Measurements from ENCODE around the gene TLE1. TPM values are rescaled to one million over a fixed set of nuclear protein-coding genes. Genes with fewer than 3 reads are reported as not detected.

The TLE1 gene
- total and polyA plus RNA-seq, 2 of the 4 experiments (the other 2 are of a cell fraction) = 36.0 to 51.0 TPM

DNA sequence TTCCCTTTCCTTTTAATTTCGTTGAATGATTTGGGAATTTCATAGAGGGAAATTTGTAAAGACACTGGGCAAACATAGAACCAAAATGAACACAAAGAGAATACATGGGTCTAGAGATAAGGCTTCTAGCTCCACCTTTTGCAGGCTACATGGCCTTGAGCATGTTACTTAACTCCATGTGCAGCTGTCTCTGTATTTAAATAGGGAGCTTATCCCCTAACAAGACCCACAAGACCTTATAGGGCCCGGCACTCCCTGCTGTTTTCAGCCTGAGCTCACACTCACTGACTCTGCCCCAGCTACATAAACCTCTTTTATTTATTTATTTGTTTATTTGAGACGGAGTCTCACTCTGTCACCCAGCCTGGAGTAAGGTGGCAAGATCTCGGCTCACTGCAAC lies 30.6 kb upstream of the TLE1 start:
- CTCF ChIA-PET = interaction anchor here (0.6 kb wide), 1 partner anchor 1532 kb away, joined by 3 read pairs; no protein-coding TSS in a partner anchor
- TF ChIP-seq RFX5 (IDR thresholded peaks at IDR 0.05; ENCODE audit: low read depth, low read length) = no peak
- no peak for TF ChIP-seq FOS (IDR thresholded peaks at IDR 0.05; ENCODE audit: low read depth, low read length)
- no peak for TF ChIP-seq RAD21 (IDR thresholded peaks at IDR 0.05; ENCODE audit: low read length)
- TF ChIP-seq NFE2L2 (IDR thresholded peaks at IDR 0.05; ENCODE audit: low read depth, low read length) = no peak
- TF ChIP-seq BHLHE40 (IDR thresholded peaks at IDR 0.05; ENCODE audit: low read depth, low read length) = no peak
- no peak for TF ChIP-seq ELK1 (IDR thresholded peaks at IDR 0.05; ENCODE audit: borderline replicate concordance, low read depth, low read length)
- TF ChIP-seq CHD1 (IDR thresholded peaks at IDR 0.05; ENCODE audit: low read depth, low read length) = no peak
- no peak for TF ChIP-seq RCOR1 (IDR thresholded peaks at IDR 0.05; ENCODE audit: insufficient replicate concordance, low read length)
- TF ChIP-seq MAZ (IDR thresholded peaks at IDR 0.05; ENCODE audit: borderline replicate concordance, low read depth, low read length) = no peak
- no peak for TF ChIP-seq POLR2A (IDR thresholded peaks at IDR 0.05; ENCODE audit: low read depth, low read length)
- TF ChIP-seq USF2 (IDR thresholded peaks at IDR 0.05; ENCODE audit: low read depth, low read length) = no peak
- no peak for TF ChIP-seq MXI1 (IDR thresholded peaks at IDR 0.05; ENCODE audit: borderline replicate concordance, low read depth, low read length)
- TF ChIP-seq MAFK (IDR thresholded peaks at IDR 0.05; ENCODE audit: low read depth, low read length) = no peak
- TF ChIP-seq, protein P1, sequence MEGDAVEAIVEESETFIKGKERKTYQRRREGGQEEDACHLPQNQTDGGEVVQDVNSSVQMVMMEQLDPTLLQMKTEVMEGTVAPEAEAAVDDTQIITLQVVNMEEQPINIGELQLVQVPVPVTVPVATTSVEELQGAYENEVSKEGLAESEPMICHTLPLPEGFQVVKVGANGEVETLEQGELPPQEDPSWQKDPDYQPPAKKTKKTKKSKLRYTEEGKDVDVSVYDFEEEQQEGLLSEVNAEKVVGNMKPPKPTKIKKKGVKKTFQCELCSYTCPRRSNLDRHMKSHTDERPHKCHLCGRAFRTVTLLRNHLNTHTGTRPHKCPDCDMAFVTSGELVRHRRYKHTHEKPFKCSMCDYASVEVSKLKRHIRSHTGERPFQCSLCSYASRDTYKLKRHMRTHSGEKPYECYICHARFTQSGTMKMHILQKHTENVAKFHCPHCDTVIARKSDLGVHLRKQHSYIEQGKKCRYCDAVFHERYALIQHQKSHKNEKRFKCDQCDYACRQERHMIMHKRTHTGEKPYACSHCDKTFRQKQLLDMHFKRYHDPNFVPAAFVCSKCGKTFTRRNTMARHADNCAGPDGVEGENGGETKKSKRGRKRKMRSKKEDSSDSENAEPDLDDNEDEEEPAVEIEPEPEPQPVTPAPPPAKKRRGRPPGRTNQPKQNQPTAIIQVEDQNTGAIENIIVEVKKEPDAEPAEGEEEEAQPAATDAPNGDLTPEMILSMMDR (conservative IDR thresholded peaks at IDR 0.05; ENCODE audit: low read depth, low read length) = no peak
- TF ChIP-seq SMC3 (IDR thresholded peaks at IDR 0.05; ENCODE audit: low read depth, low read length) = no peak
- no peak for TF ChIP-seq CEBPB (IDR thresholded peaks at IDR 0.05; ENCODE audit: low read depth, low read length)
- 60% methylated on average over 1 of the region's 4 CpGs; no CpG with 5 or more reads in 1 of the 2 experiments for WGBS, 2 experiments (ENCODE audit: extremely low coverage in 2 of 2, insufficient read length in 1 of 2)

More for the DNA sequence above, 30.6 kb upstream of the TLE1 start:
- BruUV-seq (replicated peaks) = no TSS peak
- no peak overlapping the region for H3K14ac ChIP-seq (replicated peaks; ENCODE audit: low read depth, low read length)
- H4K91ac ChIP-seq (ENCODE audit: insufficient read depth, low read depth, low read length) = no peak overlapping the region
- H2BK120ac ChIP-seq (ENCODE audit: low read depth, low read length) = no peak overlapping the region
- H3K23ac ChIP-seq (ENCODE audit: low read depth, low read length) = no peak overlapping the region
- H2AK5ac ChIP-seq (ENCODE audit: low read depth, low read length) = no peak overlapping the region
- H3K4me3 ChIP-seq (ENCODE audit: insufficient read depth, low read depth, low read length) = no peak overlapping the region
- no peak overlapping the region for H2BK5ac ChIP-seq (ENCODE audit: low read depth, low read length, poor library complexity, severe bottlenecking)
- H3K9ac ChIP-seq (ENCODE audit: low read depth, low read length) = no peak overlapping the region
- no peak overlapping the region for H3K27ac ChIP-seq (ENCODE audit: insufficient read depth, low read length)
- H3K56ac ChIP-seq (ENCODE audit: extremely low read depth, insufficient read depth, low read length) = no peak overlapping the region
- no peak for DNase-seq
- H3K4me2 ChIP-seq (ENCODE audit: low read depth, low read length) = no peak overlapping the region
- no peaks in the 10 kb centered on the region for H3K36me3 ChIP-seq (ENCODE audit: control insufficient read depth, insufficient read depth, low read length)
- no peak overlapping the region for H2AK9ac ChIP-seq (replicated peaks; ENCODE audit: low read depth, low read length, poor library complexity)
- intact Hi-C loops (cut with micrococcal nuclease) = no loop called here
- H4K8ac ChIP-seq (ENCODE audit: low read depth in 2 of 2, low read length in 2 of 2) = no peak overlapping the region
- in situ Hi-C loops (cut with MboI; ENCODE audit: low sequenced_read_pairs) = loop anchor here (25.0 kb wide), 1 partner anchor 1242 kb away; no protein-coding TSS in a partner anchor
- H3K4me1 ChIP-seq (ENCODE audit: control insufficient read depth, insufficient read depth, low read length) = no peaks in the 10 kb centered on the region
- H3K79me1 ChIP-seq (ENCODE audit: low read depth in 1 of 2, low read length in 2 of 2) = no peaks in the 10 kb centered on the region
- dilution Hi-C loops (cut with HindIII; ENCODE audit: low sequenced_read_pairs, unreplicated experiment) = no loop called here
- peaks cover 2% of the 10 kb centered on the region; the same call in 1 of the 2 replicates for H3K9me3 ChIP-seq (ENCODE audit: control insufficient read depth, insufficient read depth, low read length)
- 0 out of 2 replicates have a peak, but pooled peaks cover 2% of the 10 kb centered on the region for H3K9me1 ChIP-seq (ENCODE audit: insufficient read depth, low read length)
- H2BK15ac ChIP-seq (ENCODE audit: low read depth, low read length) = no peak overlapping the region
- H2AFZ ChIP-seq (replicated peaks; ENCODE audit: low read length, poor library complexity) = no peak overlapping the region
- H3K4ac ChIP-seq (ENCODE audit: low read depth, low read length) = no peak overlapping the region
- ATAC-seq (ENCODE audit: low read depth) = no peak
- H4K20me1 ChIP-seq (ENCODE audit: insufficient read depth, low read length) = no peaks in the 10 kb centered on the region
- POLR2A ChIA-PET (ENCODE audit: unreplicated experiment) = no interaction called here
- H3K18ac ChIP-seq (ENCODE audit: low read depth, low read length) = no peak overlapping the region
- H4K5ac ChIP-seq (ENCODE audit: low read depth, low read length) = no peak overlapping the region
- H3K27me3 ChIP-seq (ENCODE audit: control insufficient read depth, insufficient read depth, low read length) = no peaks in the 10 kb centered on the region
- no peak overlapping the region for H2BK20ac ChIP-seq (ENCODE audit: low read depth, low read length)

Measured in IMR-90 (cell line).